NCI-H2227 treated with DMSO at 0.1 percent for 48 hours (cell line): ENCODE data around the gene INSR.

Experiments
- DNase-seq: peaks from one replicate; lab custom pipeline; 2025; lab: John Stamatoyannopoulos, UW

The INSR gene

GRCh38 chr19:7140137-7140536 lies 154.1 kb downstream of the INSR start:
- DNase-seq = no peak

- DNase-seq = no peak
Observed at GRCh38 chr19:7139095-7139494, 155.1 kb downstream of the INSR start.

GRCh38 chr19:7138402-7138801 lies 155.8 kb downstream of the INSR start:
- no peak for DNase-seq

GRCh38 chr19:7137120-7137519 lies 157.1 kb downstream of the INSR start:
- no peak for DNase-seq

- DNase-seq = no peak
Observed at GRCh38 chr19:7132054-7132453, 162.2 kb downstream of the INSR start.

GRCh38 chr19:7130043-7130442 lies 164.2 kb downstream of the INSR start:
- no peak for DNase-seq

GRCh38 chr19:7126132-7126531 lies 168.1 kb downstream of the INSR start:
- DNase-seq = no peak

GRCh38 chr19:7125221-7125620 lies 169.0 kb downstream of the INSR start:
- no peak for DNase-seq

- DNase-seq = no peak
Observed at GRCh38 chr19:7124782-7125181, 169.4 kb downstream of the INSR start.

GRCh38 chr19:7122701-7123100 lies 171.5 kb downstream of the INSR start:
- no peak for DNase-seq

GRCh38 chr19:7120499-7120898 lies 173.7 kb downstream of the INSR start:
- no peak for DNase-seq

- DNase-seq = no peak
Observed at GRCh38 chr19:7119582-7119981, 174.6 kb downstream of the INSR start.

- DNase-seq = no peak
Observed at GRCh38 chr19:7117248-7117647, 177.0 kb downstream of the INSR start.

GRCh38 chr19:7115721-7116120 lies 178.5 kb downstream of the INSR start:
- DNase-seq = no peak

GRCh38 chr19:7113233-7113632 lies 181.0 kb downstream of the INSR start:
- DNase-seq = no peak

GRCh38 chr19:7112675-7113074 lies 181.5 kb downstream of the INSR start:
- no peak for DNase-seq

GRCh38 chr19:7109678-7110289 lies 184.4 kb downstream of the INSR start:
- DNase-seq = no peak

GRCh38 chr19:7106711-7107657 lies 187.2 kb downstream of the INSR start:
- DNase-seq = no peak

- DNase-seq = no peak
Observed at GRCh38 chr19:7104747-7105447, 189.3 kb downstream of the INSR start.

GRCh38 chr19:7101498-7102253 lies 192.5 kb downstream of the INSR start:
- DNase-seq = no peak

GRCh38 chr19:7099597-7099921 lies 194.7 kb downstream of the INSR start:
- no peak for DNase-seq
